PC-9 (cell line): ENCODE results near the gene JARID2. TPM values are rescaled to one million over a fixed set of nuclear protein-coding genes. Genes with fewer than 3 reads are reported as not detected.

ENCODE experiments used
- BruUV-seq: library from RNA; stranded (reverse); fragments of 400-500 nt; replicated peaks from 2 replicates; lab custom pipeline; 2021; lab: Mats Ljungman, UMichigan
- CTCF ChIA-PET: fragments of 300-600 bp; sonication (Branson Sonifier 250); formaldehyde crosslinking; loops from one replicate; lab custom pipeline; 2022; ENCODE audit warnings: antibody characterized with exemption; lab: Charles Lee
- POLR2A ChIA-PET: fragments of 300-600 bp; sonication (Branson Sonifier 250); formaldehyde crosslinking; loops from one replicate; lab custom pipeline; 2022; ENCODE audit warnings: antibody characterized with exemption; ENCODE audit not compliant: unreplicated experiment; lab: Charles Lee
- DNase-seq, 2 experiments: peaks; one replicate each; pipeline versions ENCODE4 v3.0.0 to v3.0.0-alpha.2; 2015 to 2022; ENCODE audit warnings: mixed read lengths in 1 of 2
- H2AFZ ChIP-seq: fragments of 200-600 bp; sonication (generic); 2 replicates; pipeline ENCODE4 v1.8.1; 2017; ENCODE audit warnings: antibody characterized with exemption
- H3F3A ChIP-seq: fragments of 200-600 bp; sonication (generic); 2 replicates; pipeline ENCODE4 v1.8.1; 2017; ENCODE audit warnings: antibody characterized with exemption, mild to moderate bottlenecking, low read depth; ENCODE audit not compliant: insufficient read depth
- H3K27ac ChIP-seq: fragments of 200-600 bp; sonication (generic); 2 replicates; pipeline ENCODE4 v1.6.1; 2016; ENCODE audit warnings: mixed run types
- H3K27me3 ChIP-seq: fragments of 200-600 bp; sonication (generic); 2 replicates; pipeline ENCODE4 v1.6.1; 2016; ENCODE audit warnings: low read depth, mixed run types; ENCODE audit not compliant: insufficient read depth
- H3K36me3 ChIP-seq: fragments of 200-600 bp; sonication (generic); 2 replicates; pipeline ENCODE4 v1.6.1; 2016; ENCODE audit warnings: low read depth, mixed run types
- H3K4me1 ChIP-seq: fragments of 200-600 bp; sonication (generic); replicated peaks from 2 replicates; pipeline ENCODE4 v1.6.1; 2016; ENCODE audit warnings: mixed run types; ENCODE audit not compliant: insufficient read depth
- H3K4me2 ChIP-seq: fragments of 200-600 bp; sonication (generic); 2 replicates; pipeline ENCODE4 v1.6.1; 2017; ENCODE audit warnings: mixed run types
- H3K4me3 ChIP-seq: fragments of 200-600 bp; sonication (generic); 2 replicates; pipeline ENCODE4 v1.6.1; 2016; ENCODE audit warnings: mixed run types
- H3K79me2 ChIP-seq: fragments of 200-600 bp; sonication (generic); 2 replicates; pipeline ENCODE4 v1.6.1; 2017; ENCODE audit warnings: low read depth, mixed run types
- H3K9me2 ChIP-seq: fragments of 200-600 bp; sonication (generic); 2 replicates; pipeline ENCODE4 v1.8.1; 2017; ENCODE audit warnings: mild to moderate bottlenecking; ENCODE audit not compliant: insufficient read depth
- H3K9me3 ChIP-seq: fragments of 200-600 bp; sonication (generic); 2 replicates; pipeline ENCODE4 v1.8.1; 2016; ENCODE audit warnings: low read depth; ENCODE audit not compliant: insufficient read depth
- H4K20me1 ChIP-seq: fragments of 200-600 bp; sonication (generic); 2 replicates; pipeline ENCODE4 v1.8.1; 2017; ENCODE audit not compliant: insufficient read depth
- EZH2 ChIP-seq: fragments of 200-600 bp; sonication (generic); IDR thresholded peaks from 2 replicates; pipeline ENCODE4 v1.8.0; 2017; ENCODE audit warnings: antibody characterized with exemption, low read depth
- intact Hi-C: fragments of 100-400 bp; cut with micrococcal nuclease; formaldehyde crosslinking; loops from one replicate; pipeline ENCODE4 v1.10.0; 2022; ENCODE audit not compliant: unreplicated experiment
- total RNA-seq: library from RNA; stranded (reverse); gene quantifications from 2 replicates; pipeline ENCODE4 v1.2.3, GENCODE V29; 2021
- TF ChIP-seq, protein P1 (sequence below): fragments of 200-600 bp; sonication (generic); conservative IDR thresholded peaks from 2 replicates; pipeline ENCODE4 v1.6.1; 2017; ENCODE audit warnings: mixed run types, antibody characterized with exemption, mild to moderate bottlenecking, moderate library complexity

Gene JARID2
- total RNA-seq, 1 experiment from 2014 or later = 35.0 TPM

DNA sequence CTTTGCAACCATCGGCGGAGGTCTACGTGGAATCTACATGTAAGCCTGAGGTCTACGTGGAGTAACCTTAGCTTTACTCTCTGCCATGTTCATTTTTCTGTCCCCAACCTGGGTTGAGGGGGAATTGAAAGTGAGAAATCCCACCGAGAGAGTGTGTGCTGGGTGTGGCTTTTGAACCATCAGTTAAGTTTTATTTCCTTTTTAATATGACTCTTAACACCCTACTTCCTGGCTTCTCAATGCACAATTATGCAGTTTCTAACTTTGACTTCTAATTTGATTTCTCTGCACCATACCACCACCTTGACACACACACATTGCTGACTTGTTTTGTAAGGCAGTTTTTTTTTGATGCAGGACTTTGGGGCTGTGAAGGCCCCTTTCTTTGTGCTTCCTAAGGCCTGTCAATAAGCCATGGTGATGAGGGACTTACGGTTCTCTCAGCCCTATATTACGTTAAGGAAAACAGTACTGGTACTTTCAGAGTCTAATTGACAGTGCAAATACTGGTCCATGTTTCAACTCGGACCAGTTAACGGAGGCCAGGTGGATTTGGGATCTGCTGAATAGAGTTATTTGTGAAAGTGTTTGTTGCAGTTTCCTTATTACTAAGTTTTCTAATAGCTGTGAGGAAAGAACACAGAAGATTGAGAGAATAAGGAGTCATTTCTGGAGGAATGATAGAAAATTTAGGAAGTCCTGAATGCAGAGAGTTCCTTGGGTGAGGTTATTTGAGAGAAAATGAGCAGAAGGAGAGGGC is 206.5 kb downstream of the JARID2 start:
- H4K20me1 ChIP-seq = peaks cover 21% of the 10 kb centered on the region
- no peaks in the 10 kb centered on the region for H3K9me3 ChIP-seq
- no peak overlapping the region for H3K4me2 ChIP-seq
- BruUV-seq = no TSS peak
- peaks cover 54% of the 10 kb centered on the region for H3K79me2 ChIP-seq
- TF ChIP-seq EZH2 = no peak
- TF ChIP-seq, protein P1, sequence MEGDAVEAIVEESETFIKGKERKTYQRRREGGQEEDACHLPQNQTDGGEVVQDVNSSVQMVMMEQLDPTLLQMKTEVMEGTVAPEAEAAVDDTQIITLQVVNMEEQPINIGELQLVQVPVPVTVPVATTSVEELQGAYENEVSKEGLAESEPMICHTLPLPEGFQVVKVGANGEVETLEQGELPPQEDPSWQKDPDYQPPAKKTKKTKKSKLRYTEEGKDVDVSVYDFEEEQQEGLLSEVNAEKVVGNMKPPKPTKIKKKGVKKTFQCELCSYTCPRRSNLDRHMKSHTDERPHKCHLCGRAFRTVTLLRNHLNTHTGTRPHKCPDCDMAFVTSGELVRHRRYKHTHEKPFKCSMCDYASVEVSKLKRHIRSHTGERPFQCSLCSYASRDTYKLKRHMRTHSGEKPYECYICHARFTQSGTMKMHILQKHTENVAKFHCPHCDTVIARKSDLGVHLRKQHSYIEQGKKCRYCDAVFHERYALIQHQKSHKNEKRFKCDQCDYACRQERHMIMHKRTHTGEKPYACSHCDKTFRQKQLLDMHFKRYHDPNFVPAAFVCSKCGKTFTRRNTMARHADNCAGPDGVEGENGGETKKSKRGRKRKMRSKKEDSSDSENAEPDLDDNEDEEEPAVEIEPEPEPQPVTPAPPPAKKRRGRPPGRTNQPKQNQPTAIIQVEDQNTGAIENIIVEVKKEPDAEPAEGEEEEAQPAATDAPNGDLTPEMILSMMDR = no peak
- no peak overlapping the region for H3K4me3 ChIP-seq
- no peaks in the 10 kb centered on the region for H3K9me2 ChIP-seq
- intact Hi-C loops = no loop called here
- no peaks in the 10 kb centered on the region for H3K36me3 ChIP-seq
- no peak overlapping the region for H3K27ac ChIP-seq
- DNase-seq = no peak
- H3F3A ChIP-seq = peaks cover 23% of the 10 kb centered on the region
- no peaks in the 10 kb centered on the region for H3K27me3 ChIP-seq
- no peak overlapping the region for H2AFZ ChIP-seq
- ChIA-PET POLR2A (no interaction called here), CTCF (interaction anchor here (0.5 kb wide), 1 partner anchor 382 kb away, joined by 3 read pairs; no protein-coding TSS in a partner anchor)
- H3K4me1 ChIP-seq = peaks cover 41% of the 10 kb centered on the region

DNA sequence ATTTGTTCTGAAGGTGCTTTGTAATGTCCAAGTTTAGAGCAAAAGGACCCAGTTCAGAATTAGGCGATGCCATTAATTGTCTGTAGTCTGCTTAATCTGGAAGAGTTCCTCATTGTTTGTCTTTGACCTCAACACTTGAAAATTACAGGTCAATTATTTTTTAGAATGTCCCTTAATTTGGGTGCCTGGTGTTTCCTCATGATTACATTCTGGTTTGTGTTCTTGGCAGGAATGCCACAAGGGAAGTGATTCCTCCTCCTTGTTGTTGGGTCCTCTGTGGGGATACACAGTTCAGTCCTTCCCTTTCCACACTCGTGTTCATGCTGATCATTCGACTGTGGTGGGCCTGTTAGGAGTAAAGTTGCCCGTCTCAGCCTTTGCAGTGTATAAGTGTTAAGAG is 207.3 kb downstream of the JARID2 start:
- Histone ChIP-seq H3K27me3 (no peaks in the 10 kb centered on the region), H3K9me3 (no peaks in the 10 kb centered on the region), H2AFZ (no peak overlapping the region), H3K4me1 (peaks cover 34% of the 10 kb centered on the region), H3K36me3 (no peaks in the 10 kb centered on the region), H3K27ac (no peak overlapping the region), H3K79me2 (peaks cover 53% of the 10 kb centered on the region), H4K20me1 (peaks cover 16% of the 10 kb centered on the region), H3K4me2 (no peak overlapping the region), H3F3A (peaks cover 22% of the 10 kb centered on the region), H3K9me2 (no peaks in the 10 kb centered on the region), H3K4me3 (no peak overlapping the region)
- CTCF ChIA-PET = no interaction called here
- POLR2A ChIA-PET = no interaction called here
- no peak for DNase-seq
- no peak for TF ChIP-seq EZH2
- TF ChIP-seq, protein P1 = no peak
- BruUV-seq = no TSS peak
- intact Hi-C loops = no loop called here

DNA sequence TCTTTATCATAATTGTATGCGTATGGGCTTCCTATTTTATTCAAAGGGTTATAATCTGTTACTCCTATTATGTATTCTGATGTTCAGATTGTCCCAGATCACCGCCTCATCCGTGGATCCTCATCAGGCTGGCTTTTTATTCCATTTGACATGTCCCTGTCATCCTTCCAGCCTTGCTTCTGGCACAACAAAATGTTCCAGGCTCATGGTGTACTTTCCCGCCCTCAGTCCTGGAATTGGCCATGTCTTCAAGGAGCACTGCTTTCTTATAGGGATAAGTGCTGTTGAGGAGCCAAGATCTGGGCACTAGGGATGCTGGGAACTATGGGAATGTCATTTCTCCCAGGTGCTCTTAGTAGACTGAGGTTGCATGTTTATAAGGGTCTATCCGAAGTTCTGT is 207.8 kb downstream of the JARID2 start:
- H3K79me2 ChIP-seq = peaks cover 53% of the 10 kb centered on the region
- no peaks in the 10 kb centered on the region for H3K9me3 ChIP-seq
- CTCF ChIA-PET = no interaction called here
- intact Hi-C loops = no loop called here
- H3K9me2 ChIP-seq = no peaks in the 10 kb centered on the region
- H3F3A ChIP-seq = peaks cover 22% of the 10 kb centered on the region
- no peak for TF ChIP-seq EZH2
- TF ChIP-seq, protein P1 = no peak
- POLR2A ChIA-PET = no interaction called here
- H3K4me2 ChIP-seq = no peak overlapping the region
- no peak for DNase-seq
- no TSS peak for BruUV-seq
- H3K27me3 ChIP-seq = no peaks in the 10 kb centered on the region
- H2AFZ ChIP-seq = no peak overlapping the region
- no peaks in the 10 kb centered on the region for H3K36me3 ChIP-seq
- no peak overlapping the region for H3K27ac ChIP-seq
- H3K4me3 ChIP-seq = no peak overlapping the region
- peaks cover 14% of the 10 kb centered on the region for H4K20me1 ChIP-seq
- peaks cover 30% of the 10 kb centered on the region for H3K4me1 ChIP-seq
